Neural cell (in vitro differentiated cells): ENCODE measurements around the gene WIF1. TPM values are rescaled to one million over a fixed set of nuclear protein-coding genes. Genes with fewer than 3 reads are reported as not detected.

ENCODE experiments used
- H2AFZ ChIP-seq: fragments of 200-600, 300-800 bp; sonication (generic), shearing (Covaris generic); 2 replicates; pipeline ENCODE4 v1.6.0; 2014; ENCODE audit warnings: low read depth, mild to moderate bottlenecking, antibody characterized with exemption, low read length, moderate library complexity
- H3F3A ChIP-seq: fragments of 200-600 bp; shearing (Covaris generic); 2 replicates; pipeline ENCODE4 v1.6.1; 2016; ENCODE audit warnings: mild to moderate bottlenecking, moderate library complexity, mixed read lengths, antibody characterized with exemption, low read length; ENCODE audit not compliant: insufficient read depth, poor library complexity, severe bottlenecking
- H3K27ac ChIP-seq: fragments of 200-600, 300-800 bp; sonication (generic), shearing (Covaris generic); 2 replicates; pipeline ENCODE4 v1.5.1; 2014; ENCODE audit warnings: mild to moderate bottlenecking, low read length, moderate library complexity
- H3K27me3 ChIP-seq: fragments of 300-800, 200-600 bp; sonication (generic), shearing (Covaris generic); 2 replicates; pipeline ENCODE4 v1.6.0; 2014; ENCODE audit warnings: mild to moderate bottlenecking, low read depth, low read length, moderate library complexity; ENCODE audit not compliant: insufficient read depth
- H3K36me3 ChIP-seq: fragments of 300-800, 200-600 bp; sonication (generic), shearing (Covaris generic); 2 replicates; pipeline ENCODE4 v1.5.1; 2014; ENCODE audit warnings: mild to moderate bottlenecking, antibody characterized with exemption, low read length, moderate library complexity; ENCODE audit not compliant: insufficient read depth
- H3K4me2 ChIP-seq: fragments of 300-800, 200-600 bp; sonication (generic), shearing (Covaris generic); 2 replicates; pipeline ENCODE4 v1.6.0; 2014; ENCODE audit warnings: mild to moderate bottlenecking, low read length
- H3K4me3 ChIP-seq: fragments of 300-800, 200-600 bp; sonication (generic), shearing (Covaris generic); 2 replicates; pipeline ENCODE4 v1.5.1; 2014; ENCODE audit warnings: mild to moderate bottlenecking, low read length, moderate library complexity
- H3K79me2 ChIP-seq: fragments of 200-600 bp; shearing (Covaris generic); replicated peaks from 2 replicates; pipeline ENCODE4 v1.6.0; 2014; ENCODE audit warnings: mild to moderate bottlenecking, low read length, moderate library complexity; ENCODE audit not compliant: insufficient read depth
- H3K9ac ChIP-seq: fragments of 300-800, 200-600 bp; sonication (generic), shearing (Covaris generic); 2 replicates; pipeline ENCODE4 v1.6.1; 2016; ENCODE audit warnings: mild to moderate bottlenecking, low read length, mixed read lengths
- H3K9me2 ChIP-seq: fragments of 200-600 bp; shearing (Covaris generic); 2 replicates; pipeline ENCODE4 v1.6.1; 2016; ENCODE audit warnings: mild to moderate bottlenecking, low read length, mixed read lengths; ENCODE audit not compliant: insufficient read depth
- H3K9me3 ChIP-seq: fragments of 200-600, 300-800 bp; sonication (generic), shearing (Covaris generic); 2 replicates; pipeline ENCODE4 v1.6.1; 2016; ENCODE audit warnings: mild to moderate bottlenecking, mixed run types, low read length, moderate library complexity, mixed read lengths
- H4K20me1 ChIP-seq: fragments of 200-600 bp; shearing (Covaris generic); 2 replicates; pipeline ENCODE4 v1.6.1; 2016; ENCODE audit warnings: mild to moderate bottlenecking, mixed run types; ENCODE audit not compliant: insufficient read depth
- CTCF ChIP-seq: fragments of 450-650 bp; IDR thresholded peaks from 2 replicates; pipeline ENCODE4 v1.5.1; 2014; ENCODE audit warnings: antibody characterized with exemption, mild to moderate bottlenecking, moderate library complexity; ENCODE audit not compliant: poor library complexity, severe bottlenecking
- EP300 ChIP-seq: fragments of 450-650 bp; conservative IDR thresholded peaks from 2 replicates; pipeline ENCODE4 v1.6.1; 2014; ENCODE audit warnings: antibody characterized with exemption, mild to moderate bottlenecking, moderate library complexity; ENCODE audit not compliant: poor library complexity, severe bottlenecking
- EZH2 ChIP-seq: fragments of 200-600, 300-800 bp; shearing (Covaris generic), sonication (generic); IDR thresholded peaks from 2 replicates; pipeline ENCODE4 v1.6.1; 2014; ENCODE audit warnings: antibody characterized with exemption, low read length, borderline replicate concordance, mild to moderate bottlenecking; ENCODE audit not compliant: insufficient read depth, poor library complexity, severe bottlenecking
- MXI1 ChIP-seq: fragments of 450-650 bp; conservative IDR thresholded peaks from 2 replicates; pipeline ENCODE4 v1.6.1; 2014; ENCODE audit warnings: antibody characterized with exemption, mild to moderate bottlenecking; ENCODE audit not compliant: poor library complexity, severe bottlenecking
- POLR2AphosphoS5 ChIP-seq: IDR thresholded peaks from 2 replicates; pipeline ENCODE4 v1.6.1; 2012
- RAD21 ChIP-seq: fragments of 450-650 bp; conservative IDR thresholded peaks from 2 replicates; pipeline ENCODE4 v1.6.1; 2014; ENCODE audit warnings: antibody characterized with exemption, mild to moderate bottlenecking, moderate library complexity
- SMC3 ChIP-seq: fragments of 450-650 bp; conservative IDR thresholded peaks from 2 replicates; pipeline ENCODE4 v1.6.1; 2014; ENCODE audit warnings: antibody characterized with exemption, mild to moderate bottlenecking, moderate library complexity; ENCODE audit not compliant: poor library complexity
- TAF1 ChIP-seq: IDR thresholded peaks from 2 replicates; pipeline ENCODE4 v1.6.1; 2012; ENCODE audit warnings: low read depth
- polyA plus RNA-seq: library from polyadenylated mRNA; depleted of rRNA; stranded (reverse); fragments of >200 nt; gene quantifications from 2 replicates; pipeline ENCODE4 v1.2.3, GENCODE V29; 2014
- TF ChIP-seq, protein P1 (sequence below): IDR thresholded peaks from 2 replicates; pipeline ENCODE4 v1.6.1; 2012; ENCODE audit warnings: borderline replicate concordance

WIF1 gene
- polyA plus RNA-seq, 1 donor from 2014 or later = 0.77 TPM

DNA sequence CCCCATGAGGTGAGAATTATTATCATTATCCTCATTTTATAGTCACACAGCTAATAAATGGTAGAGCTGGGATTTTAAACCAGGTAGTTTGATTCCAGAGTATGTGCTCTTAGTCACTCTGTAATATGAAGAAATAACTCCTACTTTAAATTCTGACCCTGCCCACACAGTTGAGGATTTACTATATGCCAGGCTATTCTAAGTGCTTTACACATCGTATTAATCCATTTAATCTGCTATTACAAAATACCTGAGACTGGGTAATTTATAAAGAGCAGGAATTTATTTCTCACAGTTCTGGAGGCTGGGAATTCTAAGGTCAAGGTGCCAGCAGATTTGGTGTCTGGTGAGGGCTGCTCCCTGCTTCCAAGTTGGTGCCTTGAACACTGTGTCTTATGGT, 19.6 kb upstream of the WIF1 start:
- H3K27me3 ChIP-seq = no peaks in the 10 kb centered on the region
- TF ChIP-seq EP300 = no peak
- no peak for TF ChIP-seq EZH2
- no peak for TF ChIP-seq CTCF
- TF ChIP-seq, protein P1, sequence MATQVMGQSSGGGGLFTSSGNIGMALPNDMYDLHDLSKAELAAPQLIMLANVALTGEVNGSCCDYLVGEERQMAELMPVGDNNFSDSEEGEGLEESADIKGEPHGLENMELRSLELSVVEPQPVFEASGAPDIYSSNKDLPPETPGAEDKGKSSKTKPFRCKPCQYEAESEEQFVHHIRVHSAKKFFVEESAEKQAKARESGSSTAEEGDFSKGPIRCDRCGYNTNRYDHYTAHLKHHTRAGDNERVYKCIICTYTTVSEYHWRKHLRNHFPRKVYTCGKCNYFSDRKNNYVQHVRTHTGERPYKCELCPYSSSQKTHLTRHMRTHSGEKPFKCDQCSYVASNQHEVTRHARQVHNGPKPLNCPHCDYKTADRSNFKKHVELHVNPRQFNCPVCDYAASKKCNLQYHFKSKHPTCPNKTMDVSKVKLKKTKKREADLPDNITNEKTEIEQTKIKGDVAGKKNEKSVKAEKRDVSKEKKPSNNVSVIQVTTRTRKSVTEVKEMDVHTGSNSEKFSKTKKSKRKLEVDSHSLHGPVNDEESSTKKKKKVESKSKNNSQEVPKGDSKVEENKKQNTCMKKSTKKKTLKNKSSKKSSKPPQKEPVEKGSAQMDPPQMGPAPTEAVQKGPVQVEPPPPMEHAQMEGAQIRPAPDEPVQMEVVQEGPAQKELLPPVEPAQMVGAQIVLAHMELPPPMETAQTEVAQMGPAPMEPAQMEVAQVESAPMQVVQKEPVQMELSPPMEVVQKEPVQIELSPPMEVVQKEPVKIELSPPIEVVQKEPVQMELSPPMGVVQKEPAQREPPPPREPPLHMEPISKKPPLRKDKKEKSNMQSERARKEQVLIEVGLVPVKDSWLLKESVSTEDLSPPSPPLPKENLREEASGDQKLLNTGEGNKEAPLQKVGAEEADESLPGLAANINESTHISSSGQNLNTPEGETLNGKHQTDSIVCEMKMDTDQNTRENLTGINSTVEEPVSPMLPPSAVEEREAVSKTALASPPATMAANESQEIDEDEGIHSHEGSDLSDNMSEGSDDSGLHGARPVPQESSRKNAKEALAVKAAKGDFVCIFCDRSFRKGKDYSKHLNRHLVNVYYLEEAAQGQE = no peak
- no peak for TF ChIP-seq MXI1
- TF ChIP-seq SMC3 = no peak
- TF ChIP-seq TAF1 = no peak
- TF ChIP-seq POLR2AphosphoS5 = no peak
- no peak for TF ChIP-seq RAD21
- H3K9me3 ChIP-seq = no peaks in the 10 kb centered on the region
- no peaks in the 10 kb centered on the region for H3K79me2 ChIP-seq
- H3F3A ChIP-seq = no peaks in the 10 kb centered on the region
- H3K9ac ChIP-seq = no peak overlapping the region
- no peaks in the 10 kb centered on the region for H3K9me2 ChIP-seq
- H2AFZ ChIP-seq = no peak overlapping the region
- H3K36me3 ChIP-seq = no peaks in the 10 kb centered on the region
- H3K4me2 ChIP-seq = no peak overlapping the region
- H3K4me3 ChIP-seq = no peak overlapping the region
- no peak overlapping the region for H3K27ac ChIP-seq
- no peaks in the 10 kb centered on the region for H4K20me1 ChIP-seq

DNA sequence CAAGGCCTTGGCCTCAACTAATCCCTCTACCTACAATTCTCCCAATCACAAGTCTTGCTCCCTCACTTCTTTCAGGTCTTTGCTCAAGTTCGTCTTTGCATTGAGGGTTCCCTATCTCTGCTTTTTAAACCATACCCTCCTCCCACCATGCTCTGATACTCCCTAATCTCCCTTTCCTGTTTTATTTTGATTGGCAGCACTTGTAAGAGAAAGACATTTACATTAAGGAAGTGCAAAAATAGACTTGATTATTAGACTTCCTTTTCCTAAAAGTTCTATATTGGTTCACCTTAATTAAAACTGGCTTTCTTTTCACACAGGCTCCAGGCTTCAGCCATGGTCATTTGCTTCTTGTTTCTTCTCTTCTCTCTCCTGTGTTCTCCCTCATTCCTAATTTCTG, 18.3 kb upstream of the WIF1 start:
- no peak for TF ChIP-seq POLR2AphosphoS5
- TF ChIP-seq, protein P1 = no peak
- no peak for TF ChIP-seq EP300
- TF ChIP-seq CTCF = no peak

More for the DNA sequence above, 18.3 kb upstream of the WIF1 start:
- Histone ChIP-seq H3K9me3 (no peaks in the 10 kb centered on the region), H3K27me3 (no peaks in the 10 kb centered on the region), H3F3A (no peaks in the 10 kb centered on the region), H2AFZ (no peak overlapping the region), H3K9ac (no peak overlapping the region), H3K9me2 (no peaks in the 10 kb centered on the region), H3K79me2 (no peaks in the 10 kb centered on the region), H3K4me2 (no peak overlapping the region), H4K20me1 (no peaks in the 10 kb centered on the region), H3K4me3 (no peak overlapping the region), H3K27ac (no peak overlapping the region), H3K36me3 (no peaks in the 10 kb centered on the region)
